ENCODE results near the gene CDH12. TPM values are rescaled to one million over a fixed set of nuclear protein-coding genes. Genes with fewer than 3 reads are reported as not detected.

CDH12 gene
- total RNA-seq, 4 donors from 2014 or later, result not detected

- in situ Hi-C loops (cut with MboI; ENCODE audit: low sequenced_read_pairs in 4 of 4) (no loop called here), intact Hi-C loops (cut with DNase I; ENCODE audit: low total_unique reads) (no loop called here)
- DNase-seq (no peak), ATAC-seq (no peak)
- Histone ChIP-seq H3K9me3 (no peaks in the 10 kb centered on the region), H3K27me3 (no peaks in the 10 kb centered on the region), H3K4me1 (no peaks in the 10 kb centered on the region), H3K4me3 (no peak overlapping the region), H3K36me3 (no peaks in the 10 kb centered on the region), H3K27ac (no peak overlapping the region)
- TF ChIP-seq POLR2A (IDR thresholded peaks at IDR 0.05) (no peak), CTCF (IDR thresholded peaks at IDR 0.05 in 4 of 5, conservative IDR thresholded peaks at IDR 0.05 in 1 of 5) (no peak)
Observed at GRCh38 chr5:22470408-22470807, 382.7 kb downstream of the CDH12 start.

GRCh38 chr5:22465616-22466015, 387.5 kb downstream of the CDH12 start:
- no peak overlapping the region for H3K27ac ChIP-seq
- H3K9me3 ChIP-seq, result no peaks in the 10 kb centered on the region
- no peaks in the 10 kb centered on the region for H3K4me1 ChIP-seq
- intact Hi-C loops (cut with DNase I; ENCODE audit: low total_unique reads) (no loop called here), in situ Hi-C loops (cut with MboI; ENCODE audit: low sequenced_read_pairs in 4 of 4) (no loop called here)
- no peaks in the 10 kb centered on the region for H3K27me3 ChIP-seq
- DNase-seq (no peak), ATAC-seq (no peak)
- TF ChIP-seq POLR2A (IDR thresholded peaks at IDR 0.05) (no peak), CTCF (IDR thresholded peaks at IDR 0.05 in 4 of 5, conservative IDR thresholded peaks at IDR 0.05 in 1 of 5) (no peak)
- no peaks in the 10 kb centered on the region for H3K36me3 ChIP-seq
- H3K4me3 ChIP-seq, result no peak overlapping the region

- Histone ChIP-seq H3K36me3 (no peaks in the 10 kb centered on the region), H3K4me3 (no peak overlapping the region), H3K4me1 (no peaks in the 10 kb centered on the region), H3K27me3 (no peaks in the 10 kb centered on the region), H3K9me3 (no peaks in the 10 kb centered on the region), H3K27ac (no peak overlapping the region)
- intact Hi-C loops (cut with DNase I; ENCODE audit: low total_unique reads) (no loop called here), in situ Hi-C loops (cut with MboI; ENCODE audit: low sequenced_read_pairs in 4 of 4) (no loop called here)
- TF ChIP-seq POLR2A (IDR thresholded peaks at IDR 0.05), result no peak
- TF ChIP-seq CTCF (IDR thresholded peaks at IDR 0.05 in 4 of 5, conservative IDR thresholded peaks at IDR 0.05 in 1 of 5), result no peak
- DNase-seq (no peak), ATAC-seq (no peak)
Observed at GRCh38 chr5:22465177-22465576, 388.0 kb downstream of the CDH12 start.

- Histone ChIP-seq H3K27ac (no peak overlapping the region), H3K27me3 (no peaks in the 10 kb centered on the region), H3K4me3 (no peak overlapping the region), H3K9me3 (no peaks in the 10 kb centered on the region), H3K36me3 (no peaks in the 10 kb centered on the region), H3K4me1 (no peaks in the 10 kb centered on the region)
- in situ Hi-C loops (cut with MboI; ENCODE audit: low sequenced_read_pairs in 4 of 4) (no loop called here), intact Hi-C loops (cut with DNase I; ENCODE audit: low total_unique reads) (no loop called here)
- TF ChIP-seq POLR2A (IDR thresholded peaks at IDR 0.05) (no peak), CTCF (IDR thresholded peaks at IDR 0.05 in 4 of 5, conservative IDR thresholded peaks at IDR 0.05 in 1 of 5) (no peak)
- DNase-seq (no peak), ATAC-seq (no peak)
Observed at GRCh38 chr5:22460189-22460588, 393.0 kb downstream of the CDH12 start.

- Histone ChIP-seq H3K27me3 (no peaks in the 10 kb centered on the region), H3K9me3 (no peaks in the 10 kb centered on the region), H3K36me3 (no peaks in the 10 kb centered on the region), H3K27ac (no peak overlapping the region), H3K4me1 (no peaks in the 10 kb centered on the region), H3K4me3 (no peak overlapping the region)
- DNase-seq (no peak), ATAC-seq (no peak)
- in situ Hi-C loops (cut with MboI; ENCODE audit: low sequenced_read_pairs in 4 of 4), result no loop called here
- TF ChIP-seq CTCF (IDR thresholded peaks at IDR 0.05 in 4 of 5, conservative IDR thresholded peaks at IDR 0.05 in 1 of 5) (no peak), POLR2A (IDR thresholded peaks at IDR 0.05) (no peak)
- intact Hi-C loops (cut with DNase I; ENCODE audit: low total_unique reads), result no loop called here
Observed at GRCh38 chr5:22432905-22433304, 420.2 kb downstream of the CDH12 start.

Measured in gastrocnemius medialis (tissue), 4 donors.